ENCODE data around the gene VMP1.

DNA sequence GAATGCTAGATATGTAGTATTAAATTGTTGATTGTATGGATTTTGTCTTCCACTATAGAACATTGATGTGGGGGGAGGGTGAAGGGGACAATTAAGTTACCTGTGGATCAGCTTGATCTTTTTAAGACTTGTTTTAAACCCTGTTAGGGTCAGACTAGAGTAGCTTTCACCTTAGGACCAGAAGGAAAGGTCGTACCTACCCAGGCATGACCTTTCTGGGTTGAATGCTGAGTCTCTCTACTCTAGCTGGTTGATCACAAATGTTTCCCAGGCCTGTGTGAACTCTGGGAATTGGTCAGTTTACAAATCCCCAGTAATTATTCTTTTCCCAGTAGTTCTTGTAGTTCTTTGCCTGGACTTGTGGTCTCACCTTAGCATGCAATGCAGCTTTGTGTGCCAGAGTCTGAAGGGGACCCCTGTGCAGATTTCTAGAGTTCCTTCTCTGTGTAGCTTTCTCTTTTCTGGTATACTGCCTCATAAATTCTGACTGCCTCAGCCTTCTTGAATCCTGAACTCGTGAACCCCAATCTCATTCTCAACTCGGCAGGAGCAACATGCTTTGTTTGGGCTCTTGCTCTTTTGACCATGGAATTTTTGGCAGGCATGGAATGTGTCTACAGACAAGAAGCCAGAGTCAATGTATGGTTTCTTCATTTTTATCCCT lies 54.1 kb downstream of the VMP1 start:
- TF ChIP-seq, protein P1, sequence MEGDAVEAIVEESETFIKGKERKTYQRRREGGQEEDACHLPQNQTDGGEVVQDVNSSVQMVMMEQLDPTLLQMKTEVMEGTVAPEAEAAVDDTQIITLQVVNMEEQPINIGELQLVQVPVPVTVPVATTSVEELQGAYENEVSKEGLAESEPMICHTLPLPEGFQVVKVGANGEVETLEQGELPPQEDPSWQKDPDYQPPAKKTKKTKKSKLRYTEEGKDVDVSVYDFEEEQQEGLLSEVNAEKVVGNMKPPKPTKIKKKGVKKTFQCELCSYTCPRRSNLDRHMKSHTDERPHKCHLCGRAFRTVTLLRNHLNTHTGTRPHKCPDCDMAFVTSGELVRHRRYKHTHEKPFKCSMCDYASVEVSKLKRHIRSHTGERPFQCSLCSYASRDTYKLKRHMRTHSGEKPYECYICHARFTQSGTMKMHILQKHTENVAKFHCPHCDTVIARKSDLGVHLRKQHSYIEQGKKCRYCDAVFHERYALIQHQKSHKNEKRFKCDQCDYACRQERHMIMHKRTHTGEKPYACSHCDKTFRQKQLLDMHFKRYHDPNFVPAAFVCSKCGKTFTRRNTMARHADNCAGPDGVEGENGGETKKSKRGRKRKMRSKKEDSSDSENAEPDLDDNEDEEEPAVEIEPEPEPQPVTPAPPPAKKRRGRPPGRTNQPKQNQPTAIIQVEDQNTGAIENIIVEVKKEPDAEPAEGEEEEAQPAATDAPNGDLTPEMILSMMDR (IDR thresholded peaks at IDR 0.05; ENCODE audit: low read depth, low read length): no peak
- TF ChIP-seq POLR2A (IDR thresholded peaks at IDR 0.05; ENCODE audit: extremely low read depth, insufficient read length): no peak
- no peak for TF ChIP-seq MYC (IDR thresholded peaks at IDR 0.05; ENCODE audit: low read depth, low read length)
- TF ChIP-seq, protein P2, sequence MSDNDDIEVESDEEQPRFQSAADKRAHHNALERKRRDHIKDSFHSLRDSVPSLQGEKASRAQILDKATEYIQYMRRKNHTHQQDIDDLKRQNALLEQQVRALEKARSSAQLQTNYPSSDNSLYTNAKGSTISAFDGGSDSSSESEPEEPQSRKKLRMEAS (IDR thresholded peaks at IDR 0.05; ENCODE audit: low read depth, low read length): no peak

Data from NB4 (cell line).